ENCODE data around the gene SYNDIG1L. TPM values are rescaled to one million over a fixed set of nuclear protein-coding genes. Genes with fewer than 3 reads are reported as not detected.
A peak's percentile ranks its signal among the peaks of the same experiment; 100 is the strongest.

SYNDIG1L gene
- polyA plus RNA-seq, 1 donor, result not detected

DNA sequence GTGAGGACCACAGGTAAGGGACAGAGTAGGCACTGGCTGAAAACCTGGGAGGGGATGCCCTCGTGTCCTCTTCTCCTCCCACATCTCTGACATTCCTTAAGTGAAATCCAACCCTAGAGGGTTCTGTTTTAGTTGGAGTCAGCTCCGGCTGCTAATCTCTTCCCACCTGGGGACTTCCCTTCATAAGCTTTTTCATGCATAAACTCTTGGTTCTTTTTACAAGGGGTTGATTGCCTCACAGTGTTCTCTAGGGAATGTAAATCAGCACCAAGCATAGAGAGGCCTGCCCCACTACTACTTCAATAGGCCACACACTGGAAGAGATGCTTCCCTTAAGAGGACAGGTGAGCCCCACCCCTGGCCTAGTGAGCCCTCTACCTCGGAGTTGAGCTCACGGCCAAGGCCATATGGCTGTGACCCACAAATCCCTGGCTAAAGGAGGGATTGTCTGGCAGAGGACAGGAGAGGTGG is 3.2 kb upstream of the SYNDIG1L start:
- no peak for DNase-seq

GRCh38 chr14:74427651-74428050 is 1.6 kb upstream of the SYNDIG1L start:
- no peak for DNase-seq

GRCh38 chr14:74425525-74426201 is 347 bp downstream of the SYNDIG1L start:
- DNase-seq, result peak; percentile 39

GRCh38 chr14:74424606-74425005 is 1.4 kb downstream of the SYNDIG1L start:
- DNase-seq, result no peak

DNA sequence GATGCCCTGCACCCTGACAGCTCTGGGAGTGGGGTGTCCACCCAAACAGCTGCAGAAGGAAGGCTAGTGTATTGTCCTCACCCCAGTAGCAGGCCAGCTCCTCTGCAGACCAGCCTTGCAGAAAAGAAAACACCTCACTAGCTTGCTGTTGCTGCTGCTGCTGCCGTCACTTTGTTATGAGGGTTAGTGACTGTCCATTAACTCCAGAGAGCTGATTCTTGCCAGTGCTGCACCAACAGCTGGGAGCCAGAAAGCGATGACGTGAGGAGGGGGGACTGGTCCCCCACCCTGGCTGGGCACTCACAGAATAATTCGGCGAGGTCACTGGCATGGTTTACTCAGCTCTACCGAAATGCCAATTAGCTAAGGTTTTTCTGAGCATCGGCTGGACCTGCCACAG is 2.8 kb downstream of the SYNDIG1L start:
- DNase-seq, result no peak

GRCh38 chr14:74421981-74422380 is 4.0 kb downstream of the SYNDIG1L start:
- DNase-seq, result no peak

DNA sequence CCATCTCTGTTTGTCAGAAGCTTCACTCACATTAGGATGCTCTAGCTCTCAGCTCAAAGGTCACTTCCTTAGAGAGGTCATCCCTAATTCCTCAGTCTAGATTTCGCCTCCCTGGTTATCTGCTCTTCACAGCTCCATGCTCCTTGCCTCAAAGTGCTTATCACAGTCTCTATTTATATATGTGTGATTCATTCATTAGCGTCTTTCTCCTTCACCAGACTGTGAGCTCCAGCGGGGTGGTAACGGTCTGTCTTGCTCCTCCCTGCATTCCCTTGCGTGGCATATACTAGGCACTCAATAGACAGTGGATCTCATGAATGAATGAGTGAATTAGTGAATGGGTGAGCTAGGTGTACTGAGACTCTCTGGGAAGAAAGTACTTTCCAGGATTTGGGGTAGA is 6.9 kb downstream of the SYNDIG1L start:
- no peak for DNase-seq

GRCh38 chr14:74418031-74418430 is 8.0 kb downstream of the SYNDIG1L start:
- DNase-seq, result no peak

DNA sequence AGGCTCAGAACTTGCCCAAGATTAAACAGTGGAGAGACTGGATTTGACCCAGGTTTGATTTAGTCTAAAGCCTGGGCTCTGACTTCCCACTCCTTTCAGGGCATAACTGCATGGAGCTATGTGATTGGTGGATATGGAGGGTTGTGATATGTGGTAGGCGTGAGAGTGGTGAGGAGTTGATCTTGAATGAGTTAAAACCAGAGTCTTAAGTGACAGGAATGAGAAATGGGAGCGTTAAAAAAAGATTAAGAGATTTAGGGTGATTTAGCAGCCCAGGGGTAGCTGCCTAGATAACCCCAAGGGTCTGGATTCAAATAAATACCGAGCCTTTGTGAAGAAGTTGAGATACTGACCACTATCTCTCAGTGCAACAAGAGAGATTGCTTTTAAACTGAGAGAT is 8.4 kb downstream of the SYNDIG1L start:
- DNase-seq, result no peak

GRCh38 chr14:74417201-74417600 is 8.8 kb downstream of the SYNDIG1L start:
- DNase-seq, result no peak

DNA sequence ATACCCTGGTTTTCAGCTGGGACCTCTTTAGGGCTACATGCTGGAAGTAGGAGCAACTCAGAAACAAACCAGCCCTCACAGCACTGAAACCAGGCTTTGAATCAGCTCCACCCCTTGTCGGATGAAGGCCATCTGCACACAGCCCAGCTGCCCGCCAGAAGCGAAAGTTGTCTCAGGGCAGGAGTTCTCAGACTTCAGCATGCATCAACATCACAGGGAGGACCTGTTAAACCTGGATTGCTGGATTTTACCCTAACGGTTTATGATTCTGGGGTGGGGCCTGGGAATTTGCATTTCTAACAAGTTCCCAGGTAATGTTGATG is 10.9 kb downstream of the SYNDIG1L start:
- no peak for DNase-seq

GRCh38 chr14:74414403-74415114 is 11.5 kb downstream of the SYNDIG1L start:
- no peak for DNase-seq

- DNase-seq, result no peak
These were observed 12.4 kb downstream of the SYNDIG1L start for GRCh38 chr14:74413627-74414026.

DNA sequence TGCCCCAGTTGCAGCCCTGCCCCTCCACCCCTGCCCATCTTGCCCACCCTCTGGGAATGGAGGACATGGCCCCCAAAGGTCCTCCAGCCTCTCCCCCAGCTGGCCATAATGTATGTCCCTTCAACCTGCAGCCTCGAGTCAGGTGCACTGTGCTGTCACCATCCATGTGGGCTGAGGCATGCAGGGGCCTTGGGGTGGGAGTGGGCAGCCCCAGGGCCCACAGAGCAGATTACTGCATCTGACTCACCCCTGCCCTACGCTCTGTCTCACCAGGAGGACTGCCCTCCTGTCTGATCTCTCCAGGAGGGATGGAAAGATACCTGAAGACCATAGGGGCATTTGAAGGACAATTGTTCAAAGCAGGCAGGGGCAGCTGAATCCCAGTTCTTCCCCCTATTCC is 13.3 kb downstream of the SYNDIG1L start:
- DNase-seq, result no peak

DNA sequence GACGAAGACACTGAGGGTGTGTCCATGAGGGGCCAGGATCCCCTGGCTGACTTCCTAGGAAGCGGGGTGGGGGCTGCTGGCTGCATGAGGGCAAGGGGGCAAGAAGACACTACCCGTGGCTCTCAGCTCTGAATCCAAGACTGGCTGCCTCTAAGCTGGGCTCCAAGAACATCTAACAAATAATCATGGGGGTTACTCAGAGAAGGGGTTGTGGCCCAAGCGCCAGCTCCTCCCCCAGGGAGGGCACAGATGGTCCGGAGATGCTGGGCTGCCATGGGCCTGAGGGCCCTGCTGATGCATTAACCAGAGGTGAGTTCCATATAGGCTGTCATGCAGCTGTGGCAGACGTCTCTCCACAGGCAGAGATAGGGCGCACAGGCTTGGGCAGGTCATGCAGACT is 14.3 kb downstream of the SYNDIG1L start:
- DNase-seq, result no peak

DNA sequence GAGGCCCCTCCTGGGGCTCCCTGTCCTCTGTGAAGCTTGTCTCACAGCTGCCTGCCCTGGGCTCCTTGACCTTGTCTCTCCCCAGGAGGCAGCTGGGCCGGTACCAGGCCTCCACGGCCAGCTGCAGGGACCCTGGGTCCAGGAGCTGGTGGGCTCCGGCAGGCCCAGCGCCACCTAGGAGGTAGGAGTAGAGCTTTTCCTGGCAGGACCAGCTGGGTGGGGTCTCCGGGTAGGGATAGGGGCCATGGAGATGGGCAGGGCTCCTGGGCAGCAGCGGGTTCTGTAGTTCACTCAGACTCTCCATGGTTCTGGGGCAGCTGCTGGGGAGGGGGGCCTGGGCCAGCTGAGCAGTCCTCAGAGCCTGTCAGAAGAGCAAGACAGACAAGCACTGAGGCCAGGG is 16.6 kb downstream of the SYNDIG1L start:
- DNase-seq, result no peak

DNA sequence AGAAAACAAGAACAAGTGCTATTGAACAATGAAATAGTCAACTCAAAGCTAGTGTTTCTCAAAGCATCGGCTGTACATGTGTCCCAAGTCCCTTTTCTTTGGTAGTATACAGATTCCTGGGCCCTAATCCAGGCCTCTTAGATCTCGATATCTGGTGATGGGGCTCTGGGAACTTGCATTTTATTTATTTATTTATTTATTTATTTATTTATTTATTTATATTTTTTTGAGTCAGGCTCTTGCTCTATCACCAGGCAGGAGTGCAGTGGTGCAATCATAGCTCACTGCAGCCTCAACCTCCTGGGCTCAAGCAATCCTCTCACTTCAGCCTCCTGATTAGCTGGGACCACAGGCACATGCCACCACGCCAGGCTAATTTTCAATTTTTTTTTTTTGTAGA is 17.1 kb downstream of the SYNDIG1L start:
- DNase-seq, result no peak

DNA sequence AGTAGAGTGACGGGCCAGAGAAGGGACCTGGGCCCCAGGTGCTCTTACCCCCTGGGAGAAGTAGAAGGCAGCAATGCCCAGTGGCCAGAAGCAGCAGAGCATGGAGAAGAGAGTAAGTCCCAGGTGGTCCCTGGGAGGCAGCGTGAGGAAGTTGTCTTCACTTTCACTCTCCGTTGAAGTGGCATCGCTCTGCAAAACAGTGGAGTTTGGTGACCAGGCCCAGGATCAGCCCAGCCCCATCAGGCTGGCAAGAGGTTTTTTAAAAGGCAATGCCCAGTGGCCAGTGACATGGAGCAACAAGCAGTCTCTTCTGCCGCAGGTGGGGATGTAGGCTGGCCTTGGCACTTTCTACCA is 18.2 kb downstream of the SYNDIG1L start:
- DNase-seq, result no peak

DNA sequence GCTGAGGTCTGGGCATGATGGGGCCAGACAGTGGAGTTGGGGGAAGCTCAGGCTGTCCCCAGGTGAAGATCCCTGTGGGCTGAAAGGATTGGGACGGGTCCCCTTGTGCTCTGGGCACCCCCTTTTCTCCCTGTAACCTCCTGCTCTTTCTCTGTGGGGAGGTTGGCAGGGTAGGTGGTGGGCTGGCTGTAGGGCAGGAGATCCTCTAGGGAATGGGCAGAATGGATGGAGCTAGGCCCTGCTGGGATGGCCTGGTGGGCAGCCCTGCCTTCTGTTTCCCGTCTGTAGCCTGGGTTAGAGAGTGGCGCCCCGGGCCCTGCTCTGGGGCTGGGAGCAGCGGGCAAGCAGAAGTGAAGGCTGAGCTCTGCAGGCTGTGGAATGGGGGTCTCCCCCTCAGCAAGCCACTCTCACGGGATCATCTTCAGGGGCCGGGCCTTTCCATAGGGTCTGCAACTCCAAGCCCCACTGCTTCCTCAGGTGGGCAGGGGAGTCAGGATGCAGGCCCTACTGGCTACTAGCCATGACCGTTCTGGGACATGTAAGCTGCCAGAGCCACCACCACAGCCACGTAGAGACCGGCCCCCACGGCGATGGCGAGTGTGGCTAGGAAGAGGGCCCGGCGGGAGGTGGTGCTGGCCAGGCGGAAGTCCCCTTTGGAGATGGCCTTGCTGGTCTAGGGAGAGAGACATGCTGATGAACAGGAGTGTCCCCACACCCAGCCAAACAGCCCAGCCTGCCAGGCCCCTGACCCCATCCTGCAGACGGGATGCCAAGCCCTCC is 18.8 kb downstream of the SYNDIG1L start:
- no peak for DNase-seq

DNA sequence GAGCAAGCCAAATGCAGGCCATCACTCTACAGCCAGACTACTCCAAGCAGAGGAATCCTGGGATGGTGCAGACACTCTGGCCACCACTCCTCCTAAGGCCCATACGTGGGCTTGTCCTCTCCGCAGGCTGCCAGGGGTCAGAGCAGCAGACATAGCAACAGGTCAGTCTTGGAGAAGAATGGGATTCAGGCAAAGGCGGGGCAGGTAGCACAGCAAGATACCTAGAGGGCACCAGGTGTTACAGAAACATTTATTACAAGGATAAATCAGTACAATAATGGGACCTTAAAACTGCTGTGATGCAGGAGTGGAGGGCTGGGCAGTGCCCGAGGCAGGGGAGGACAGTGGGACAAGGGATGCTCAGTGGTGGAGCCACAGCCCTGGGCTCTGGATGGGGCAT is 20.3 kb downstream of the SYNDIG1L start:
- DNase-seq, result no peak

DNA sequence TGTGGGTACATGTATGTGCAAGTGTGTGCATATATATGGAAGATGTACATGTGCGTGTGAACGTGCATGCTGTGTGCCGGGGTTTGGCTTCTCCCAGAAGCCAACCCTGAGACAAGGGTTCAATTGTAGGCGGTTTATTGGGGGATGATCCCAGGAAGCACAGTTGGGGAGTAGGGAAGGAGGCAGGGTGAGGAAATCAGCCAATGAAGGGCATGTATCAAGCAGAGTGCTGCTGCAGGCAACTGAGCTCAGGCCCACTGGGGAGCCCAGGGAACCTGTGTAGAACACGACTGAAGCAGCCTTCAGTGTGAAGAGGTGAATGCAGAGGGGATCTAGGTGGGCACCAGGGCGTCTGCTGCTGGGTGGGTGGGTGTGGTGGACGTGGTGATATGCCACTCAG is 21.6 kb downstream of the SYNDIG1L start:
- DNase-seq, result no peak

DNA sequence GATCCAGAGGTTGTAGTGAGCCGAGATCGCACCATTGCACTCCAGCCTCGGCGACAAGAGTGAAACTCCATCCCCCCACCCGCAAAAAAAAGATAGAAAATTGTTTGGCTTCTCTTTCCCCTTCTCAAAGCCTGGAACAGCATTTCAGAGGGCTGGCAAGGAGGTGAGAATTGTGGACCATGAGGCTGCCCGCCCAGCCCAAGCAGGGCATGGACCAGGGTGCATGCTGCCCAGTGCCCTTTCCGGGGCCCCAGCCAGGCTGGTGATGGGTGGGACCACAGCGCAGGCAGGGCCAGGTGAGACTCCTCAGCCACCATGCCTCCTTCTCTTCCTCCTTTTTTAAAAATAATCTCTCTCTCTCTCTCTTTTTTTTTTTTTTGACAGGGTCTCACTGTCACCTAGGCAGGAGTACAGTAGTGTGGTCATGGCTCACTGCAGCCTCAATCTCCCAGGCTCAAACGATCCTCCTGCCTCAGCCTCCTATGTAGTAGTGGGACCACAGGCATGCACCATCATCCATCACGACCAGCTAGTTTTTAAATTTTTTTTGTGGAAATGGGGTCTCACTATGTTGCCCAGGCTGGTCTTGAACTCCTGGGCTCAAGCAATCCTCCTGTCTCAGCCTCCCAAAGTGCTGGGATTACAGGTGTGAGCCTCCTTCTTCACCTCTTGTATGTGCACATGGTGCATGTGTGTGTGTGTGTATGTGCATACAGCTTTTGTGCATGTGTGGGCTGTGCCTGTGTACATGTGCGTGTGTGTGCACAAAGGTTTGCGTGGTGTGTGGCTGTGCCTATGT is 22.2 kb downstream of the SYNDIG1L start:
- no peak for DNase-seq

All from hindlimb muscle (tissue), 1 donor.